CD4-positive, alpha-beta T cell treated with Interferon gamma for 1 hour (primary cell): ENCODE data around the gene GPR18.

ENCODE experiments used
- DNase-seq: peaks from one replicate; pipeline ENCODE4 v3.0.0-alpha.2; 2020

Gene GPR18, protein sequence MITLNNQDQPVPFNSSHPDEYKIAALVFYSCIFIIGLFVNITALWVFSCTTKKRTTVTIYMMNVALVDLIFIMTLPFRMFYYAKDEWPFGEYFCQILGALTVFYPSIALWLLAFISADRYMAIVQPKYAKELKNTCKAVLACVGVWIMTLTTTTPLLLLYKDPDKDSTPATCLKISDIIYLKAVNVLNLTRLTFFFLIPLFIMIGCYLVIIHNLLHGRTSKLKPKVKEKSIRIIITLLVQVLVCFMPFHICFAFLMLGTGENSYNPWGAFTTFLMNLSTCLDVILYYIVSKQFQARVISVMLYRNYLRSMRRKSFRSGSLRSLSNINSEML

DNA sequence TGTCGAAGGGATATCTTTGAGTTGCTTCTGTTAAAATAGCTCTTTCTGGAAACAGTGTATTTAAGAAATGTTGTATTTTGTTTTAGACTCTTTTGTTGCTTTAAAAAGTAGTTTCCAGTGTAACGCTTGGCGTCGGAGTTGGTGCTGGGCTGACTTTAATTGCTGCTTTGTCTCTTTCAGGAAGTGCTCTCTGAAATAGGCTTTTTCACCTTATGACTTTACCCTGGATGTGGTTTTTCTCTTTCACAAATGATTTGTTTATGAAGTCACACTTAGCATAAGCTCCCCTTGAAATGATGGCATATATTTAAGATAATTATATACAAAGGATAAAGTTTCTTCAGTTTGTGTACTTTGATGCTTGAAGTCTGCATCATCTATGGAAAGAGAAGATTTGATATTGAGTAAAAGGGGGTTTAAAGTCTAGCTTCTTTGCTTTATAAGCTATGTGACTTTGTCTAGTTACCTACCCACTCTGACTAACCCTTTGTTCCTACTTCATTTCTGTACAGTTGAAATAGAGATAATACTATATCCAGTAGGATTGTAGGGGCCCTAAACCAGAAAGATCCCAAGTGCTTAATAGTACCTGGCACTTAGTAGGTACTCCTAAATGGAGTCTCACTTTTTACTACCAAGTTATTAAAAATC lies at the start of gene GPR18:
TSS of gene GPR18 (minus strand) at position 170 of the 651 bp plus-strand sequence. CDS start 2,507 bp downstream, outside the sequence.
- no peak for DNase-seq

DNA sequence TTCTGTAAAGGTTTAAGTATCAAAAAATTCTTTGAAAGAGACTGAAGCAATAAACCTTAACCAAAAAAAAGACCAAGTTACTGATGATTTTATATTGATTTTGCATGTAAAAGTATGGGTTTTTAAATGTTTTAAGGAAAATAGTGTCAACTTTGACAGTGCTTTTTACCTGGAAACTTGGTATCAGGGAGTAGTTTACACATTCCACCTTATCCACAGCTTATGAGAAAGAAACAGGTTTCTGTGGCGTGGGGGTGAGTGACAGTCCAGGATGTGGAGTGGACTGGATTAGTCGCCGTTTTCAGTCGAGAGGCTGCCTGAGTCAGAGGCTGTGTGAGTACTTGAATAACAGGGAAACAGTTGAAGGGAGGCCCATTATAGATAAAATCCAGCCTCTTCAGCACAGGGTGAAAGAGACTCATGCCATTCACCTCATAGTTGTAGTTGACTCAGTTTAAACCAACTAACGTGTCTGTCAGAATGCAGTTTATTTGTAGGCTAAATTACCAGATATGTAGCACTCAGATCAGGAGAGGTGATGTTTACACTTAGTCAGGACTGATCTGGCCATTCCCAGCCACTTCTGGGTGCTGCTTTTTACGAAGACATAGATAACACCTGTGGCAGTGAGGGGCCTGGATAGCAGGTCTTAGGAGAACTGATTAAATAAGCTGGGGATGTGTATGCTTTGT lies 49.6 kb upstream of the GPR18 start:
- DNase-seq: no peak

DNA sequence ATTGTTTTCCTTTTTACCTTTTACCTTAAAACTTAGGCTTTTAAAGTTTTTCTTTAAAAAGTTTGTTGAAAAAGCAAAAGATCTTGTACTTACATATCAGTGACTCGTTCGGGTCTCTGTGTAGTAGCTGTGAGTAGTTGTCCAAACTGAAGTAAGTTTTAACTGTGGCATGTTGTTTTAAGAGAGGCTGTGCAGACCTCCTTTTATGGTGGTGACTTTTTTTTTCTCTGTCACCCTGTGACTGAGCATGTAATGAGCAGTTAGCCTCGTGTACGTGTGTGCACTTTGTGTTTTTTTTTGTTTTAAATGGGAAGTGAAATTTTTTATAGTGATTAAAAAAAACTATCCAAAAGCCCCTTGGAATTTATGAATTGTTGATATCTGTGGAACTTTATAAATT lies 49.1 kb upstream of the GPR18 start, which contains the start of gene GPR183:
TSS of gene GPR183 (minus strand) at position 153 of the 400 bp plus-strand sequence. CDS start 11,254 bp downstream, outside the sequence.
- peak; percentile 47 for DNase-seq

DNA sequence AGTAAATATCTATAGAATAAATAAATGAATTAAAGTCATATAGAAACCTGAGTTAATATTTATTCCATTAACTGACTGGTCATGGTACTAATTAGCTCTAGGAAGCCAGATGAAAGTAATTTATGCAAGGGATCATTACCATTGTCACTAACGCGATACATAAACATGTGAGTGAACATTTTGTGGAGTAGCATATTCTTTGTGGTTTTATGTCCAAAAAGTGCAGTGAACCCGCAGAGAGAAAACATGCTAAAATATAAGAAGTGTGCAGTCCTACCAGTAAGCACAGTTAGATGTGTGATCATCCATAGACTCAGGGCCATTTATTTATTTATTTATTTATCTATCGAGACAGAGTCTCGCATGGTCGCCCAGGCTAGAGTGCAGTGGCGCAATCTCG lies 47.4 kb upstream of the GPR18 start:
- no peak for DNase-seq

DNA sequence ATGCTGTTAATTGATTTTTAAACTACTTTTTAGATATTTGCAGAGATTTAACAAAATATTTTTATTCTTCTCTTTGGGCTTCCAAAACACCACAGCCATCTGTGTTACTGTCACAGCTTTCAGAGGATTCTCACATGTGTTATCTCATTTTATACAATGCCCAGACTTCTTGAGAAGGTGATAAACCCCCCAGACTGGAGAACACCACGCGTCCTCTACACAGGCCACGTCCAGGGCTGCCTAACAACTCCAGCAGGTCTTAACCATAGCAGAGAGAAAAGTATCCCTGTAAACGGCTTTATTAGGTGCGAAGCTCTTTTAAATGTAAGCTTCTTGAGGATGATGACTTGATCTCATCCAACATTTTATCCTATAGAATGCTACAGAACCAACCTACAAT lies 47.0 kb upstream of the GPR18 start:
- DNase-seq: no peak

DNA sequence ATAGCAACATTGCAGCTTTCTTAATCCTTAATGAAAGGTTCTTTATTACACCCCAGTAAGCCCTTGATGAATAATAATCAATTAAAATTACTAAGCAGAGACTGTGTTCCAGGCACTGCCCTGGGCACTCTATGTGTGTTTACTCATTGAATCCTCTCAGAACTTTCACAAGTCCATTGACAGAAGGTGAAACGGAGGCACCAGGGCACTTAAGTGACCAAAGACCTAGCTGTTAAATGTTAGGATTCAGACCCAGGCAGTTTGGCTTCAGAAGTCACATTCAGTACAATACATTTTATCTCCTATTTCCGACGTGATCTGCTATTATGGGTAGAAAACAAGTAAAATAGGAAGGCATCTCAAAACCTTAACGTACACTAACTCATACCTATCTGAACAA lies 46.4 kb upstream of the GPR18 start:
- no peak for DNase-seq

DNA sequence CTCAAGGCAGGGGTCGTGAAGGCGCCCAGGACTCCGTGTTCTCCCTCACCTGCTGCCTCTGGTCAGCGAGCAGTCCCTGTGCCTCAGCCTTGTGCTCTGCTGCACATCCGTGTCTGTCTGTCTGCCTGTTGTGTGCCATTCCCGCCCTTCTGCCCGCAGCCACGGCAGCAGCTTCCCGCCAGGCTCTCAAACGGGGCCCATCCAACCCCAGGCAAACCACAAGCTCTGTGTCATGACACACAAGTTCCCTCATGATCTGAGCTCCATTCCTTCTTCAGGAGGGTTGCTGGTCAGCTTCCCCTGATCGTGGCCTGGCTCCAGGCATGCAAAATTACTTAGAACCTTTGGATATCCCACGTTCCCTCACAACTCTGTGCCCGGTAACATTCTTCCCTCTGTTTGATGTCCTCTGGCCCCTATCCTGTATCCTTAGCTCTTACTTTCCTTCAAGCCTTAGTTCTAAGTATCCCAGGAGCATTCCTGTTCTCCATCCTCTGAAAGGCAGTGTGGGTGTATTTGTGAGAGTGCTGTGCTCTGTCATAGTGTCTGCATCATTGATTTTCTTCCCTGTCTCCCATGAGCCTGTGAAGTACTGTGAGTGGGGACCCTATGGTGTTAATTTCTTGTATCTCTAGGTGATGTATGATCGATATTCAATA lies 45.8 kb upstream of the GPR18 start:
- DNase-seq: peak; percentile 54

DNA sequence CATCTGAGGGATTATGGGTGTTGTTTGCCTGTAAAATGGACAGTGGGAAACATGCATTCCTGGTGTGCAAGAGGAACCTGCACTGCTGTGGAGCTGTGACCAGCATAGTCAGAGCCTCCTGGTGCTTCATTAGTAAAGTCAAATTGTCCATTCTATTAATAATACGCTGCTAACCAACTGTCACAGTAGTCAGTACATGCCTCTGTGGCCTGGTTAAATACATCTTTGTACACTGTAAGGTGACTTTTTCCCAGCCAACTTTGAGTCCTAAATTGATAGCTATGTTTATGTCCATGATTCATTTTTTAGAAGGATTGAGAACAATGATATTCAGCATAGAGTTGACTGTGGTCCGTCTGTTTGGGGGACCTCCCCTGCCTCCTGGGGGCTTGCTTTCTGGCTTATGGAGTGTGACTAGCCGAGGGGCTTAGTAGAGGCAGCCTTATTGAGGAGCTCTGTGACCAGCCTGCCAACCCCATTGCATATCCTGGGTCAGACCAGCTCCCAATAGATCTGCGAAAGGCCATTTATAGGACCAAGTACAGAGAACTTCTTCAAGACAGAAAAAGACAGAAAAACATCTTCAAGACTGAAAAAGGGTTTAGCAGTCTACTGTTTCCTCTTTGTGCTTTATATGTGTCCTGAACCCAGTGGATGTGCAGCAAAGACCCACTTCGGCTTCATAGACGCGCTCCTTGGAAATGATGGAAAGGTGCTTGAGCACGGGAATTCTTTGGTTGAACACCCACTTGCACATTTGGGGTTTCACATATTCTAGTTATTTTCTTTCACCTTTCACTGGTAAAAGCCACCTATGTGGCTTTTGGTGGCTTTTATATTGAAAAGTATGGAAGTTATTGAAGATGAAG lies 44.7 kb upstream of the GPR18 start:
- DNase-seq: no peak

DNA sequence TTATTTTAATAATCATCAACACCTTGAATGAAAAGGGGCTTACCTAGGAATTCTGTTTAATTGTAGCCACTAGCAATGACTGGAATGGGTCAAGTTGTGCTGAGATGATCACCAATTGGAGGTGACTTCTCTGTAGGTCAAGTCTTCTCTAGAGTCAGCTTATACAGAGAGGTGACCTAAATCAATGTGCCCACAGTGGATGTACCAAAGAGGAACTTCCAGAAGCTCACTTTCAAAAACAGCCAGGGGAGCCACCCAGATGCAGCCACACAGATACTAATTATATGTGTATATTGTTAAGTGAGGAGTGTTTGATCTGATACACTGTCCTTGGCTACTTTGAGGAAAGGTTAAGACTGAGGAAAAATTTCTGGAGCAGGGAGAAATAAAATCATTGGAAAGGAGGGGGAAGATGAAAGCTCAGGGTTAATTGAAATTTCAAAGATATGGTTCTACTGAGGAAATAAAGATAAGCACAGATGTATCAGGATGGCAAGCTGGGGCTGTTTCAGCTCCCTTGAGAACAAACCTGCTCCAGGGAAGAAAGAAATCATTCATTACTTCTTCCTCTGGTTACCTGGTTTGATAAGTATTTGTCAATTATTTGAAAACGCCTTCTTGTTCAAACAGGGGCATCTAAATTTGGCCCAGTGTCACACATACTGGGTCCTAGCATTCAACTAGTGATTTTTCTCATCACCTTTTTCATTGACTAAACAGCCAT lies 43.9 kb upstream of the GPR18 start:
- DNase-seq: no peak

DNA sequence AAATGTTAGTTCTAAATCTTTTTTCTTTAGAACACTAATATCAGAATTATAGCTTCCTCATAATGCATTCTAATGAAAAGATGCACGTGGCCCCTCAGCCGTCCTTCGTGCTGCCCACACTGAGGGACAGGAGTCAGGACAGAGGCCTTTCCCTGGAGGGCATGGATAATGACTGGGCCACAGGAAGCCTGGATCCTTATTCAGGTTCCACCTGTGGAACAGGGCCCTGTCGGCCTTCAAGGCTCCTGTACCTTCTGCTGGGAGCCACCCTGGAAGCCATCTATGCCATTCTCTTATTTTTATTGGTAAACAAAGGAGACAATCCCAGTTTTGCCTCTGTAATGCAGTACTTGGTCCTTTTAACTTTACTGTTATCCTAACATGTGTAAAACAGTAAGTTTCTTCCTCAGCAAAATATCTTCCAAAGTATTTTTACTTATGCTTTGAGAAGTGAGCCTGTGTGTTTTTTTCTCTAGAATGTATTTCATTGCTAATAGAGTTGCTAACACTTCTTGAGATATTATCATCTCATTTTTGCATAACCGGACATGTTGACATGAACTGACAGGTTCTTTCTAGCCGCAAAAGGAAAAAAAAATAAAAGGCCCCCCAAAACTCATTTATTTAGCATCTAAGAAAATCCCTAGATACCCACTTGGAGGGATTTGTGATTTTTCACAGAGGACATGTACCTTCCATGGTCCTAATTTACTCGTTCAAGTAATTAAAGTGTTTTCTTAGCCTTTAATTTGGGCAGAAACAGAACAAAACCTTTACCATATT lies 43.1 kb upstream of the GPR18 start:
- DNase-seq: no peak

DNA sequence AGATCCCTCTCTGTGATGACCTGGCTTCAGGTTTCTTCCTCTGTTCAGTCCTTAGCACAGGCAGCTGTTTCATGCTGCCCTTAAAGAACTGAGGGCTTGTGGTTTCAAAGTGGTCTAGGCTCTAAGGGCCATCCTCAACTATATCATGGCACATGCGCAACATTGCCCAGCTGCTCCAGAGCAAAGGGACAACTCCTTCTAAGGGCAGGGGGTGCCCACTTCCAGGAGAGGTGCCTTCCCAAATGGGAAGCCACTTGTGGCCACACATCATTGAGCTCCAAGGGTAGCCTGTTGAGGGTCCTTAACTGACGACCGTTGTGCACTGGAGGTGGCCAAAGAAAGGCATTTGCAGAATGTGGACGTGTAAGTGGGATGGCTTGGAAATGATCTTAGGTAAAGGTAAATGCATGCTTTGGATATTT lies 41.8 kb upstream of the GPR18 start:
- no peak for DNase-seq

DNA sequence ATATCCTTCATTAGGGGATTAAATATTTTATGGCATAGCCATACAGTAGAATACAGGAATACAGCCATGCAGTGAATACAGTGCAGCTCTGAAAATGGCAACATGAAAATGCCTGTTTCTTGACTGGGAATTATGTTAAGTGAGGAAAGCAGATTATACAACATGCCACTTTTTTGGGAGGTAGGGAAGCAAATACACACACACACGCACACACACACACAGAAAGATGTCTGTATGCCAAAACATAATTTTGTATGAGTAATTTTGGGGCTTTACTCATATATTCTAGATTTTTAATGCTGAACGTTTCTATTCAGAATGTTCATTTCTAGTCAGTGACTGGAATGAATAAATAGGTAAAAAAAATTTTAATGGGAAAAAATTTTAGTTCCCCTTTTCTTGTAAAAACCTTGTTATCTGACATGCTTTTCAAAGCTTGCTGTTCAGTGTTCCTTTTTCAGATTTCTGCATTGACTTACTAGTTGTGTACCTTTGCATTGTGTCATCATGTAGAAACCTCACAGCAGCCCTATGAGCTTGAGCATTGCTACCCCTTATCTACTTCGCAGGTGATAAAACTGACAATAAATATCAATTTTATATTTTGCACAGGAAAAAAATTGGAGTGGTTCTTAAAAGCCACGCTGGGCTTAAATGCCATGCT lies 41.2 kb upstream of the GPR18 start:
- DNase-seq: no peak

DNA sequence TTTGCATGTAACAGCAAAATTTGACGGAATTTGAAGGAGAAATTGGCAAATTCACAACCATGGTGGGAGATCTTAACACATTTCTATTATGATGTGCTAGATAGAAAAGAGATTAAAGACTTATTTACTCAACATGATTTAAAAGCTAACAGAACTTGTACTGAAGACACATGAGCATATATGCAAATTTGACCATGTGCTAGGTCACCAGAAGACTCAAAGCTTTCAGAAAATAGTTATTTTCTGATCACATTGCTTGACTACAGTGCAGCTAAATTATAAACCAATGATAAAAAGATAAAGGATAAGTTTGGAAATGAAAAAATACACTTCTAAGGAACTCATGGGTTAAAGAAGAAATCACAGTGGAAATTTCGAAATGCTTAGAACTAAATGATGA lies 39.9 kb upstream of the GPR18 start:
- no peak for DNase-seq

DNA sequence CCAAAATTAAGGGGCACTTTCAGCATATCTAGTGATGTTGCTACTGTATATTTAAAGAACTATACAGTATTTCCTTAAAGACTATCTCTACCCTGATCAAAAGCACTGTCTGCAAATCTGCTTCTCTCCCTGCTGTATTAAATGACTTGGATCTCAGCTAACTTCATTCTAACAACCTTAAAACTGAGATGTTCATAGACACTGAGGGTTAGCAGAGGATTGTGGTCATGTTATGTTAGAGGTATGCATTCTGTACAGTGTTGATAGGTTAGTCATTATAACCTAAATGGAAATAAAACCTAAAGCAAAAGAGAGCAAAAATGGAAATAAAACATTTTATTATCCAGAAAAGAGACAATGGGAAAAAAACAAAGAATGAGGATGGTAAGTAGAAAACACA lies 39.2 kb upstream of the GPR18 start:
- DNase-seq: no peak

DNA sequence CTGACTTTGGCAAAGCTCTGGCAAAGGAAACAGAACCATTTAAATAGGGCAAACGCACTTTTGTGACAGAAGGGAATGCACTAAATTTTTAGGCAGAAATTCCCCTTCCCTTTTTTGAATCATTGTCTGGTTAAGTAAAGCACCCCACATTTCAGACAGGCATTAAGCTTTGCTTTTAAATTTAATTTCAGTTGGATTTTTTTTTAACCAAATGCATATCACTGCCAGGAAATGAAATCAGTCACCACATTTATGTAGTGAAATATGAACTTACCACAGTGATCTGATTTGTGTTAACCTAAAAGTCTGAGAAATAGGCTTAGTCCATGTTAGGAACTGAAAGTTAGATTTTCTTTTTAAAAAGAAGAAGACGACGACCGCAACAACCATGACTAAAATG lies 38.2 kb upstream of the GPR18 start:
- no peak for DNase-seq

DNA sequence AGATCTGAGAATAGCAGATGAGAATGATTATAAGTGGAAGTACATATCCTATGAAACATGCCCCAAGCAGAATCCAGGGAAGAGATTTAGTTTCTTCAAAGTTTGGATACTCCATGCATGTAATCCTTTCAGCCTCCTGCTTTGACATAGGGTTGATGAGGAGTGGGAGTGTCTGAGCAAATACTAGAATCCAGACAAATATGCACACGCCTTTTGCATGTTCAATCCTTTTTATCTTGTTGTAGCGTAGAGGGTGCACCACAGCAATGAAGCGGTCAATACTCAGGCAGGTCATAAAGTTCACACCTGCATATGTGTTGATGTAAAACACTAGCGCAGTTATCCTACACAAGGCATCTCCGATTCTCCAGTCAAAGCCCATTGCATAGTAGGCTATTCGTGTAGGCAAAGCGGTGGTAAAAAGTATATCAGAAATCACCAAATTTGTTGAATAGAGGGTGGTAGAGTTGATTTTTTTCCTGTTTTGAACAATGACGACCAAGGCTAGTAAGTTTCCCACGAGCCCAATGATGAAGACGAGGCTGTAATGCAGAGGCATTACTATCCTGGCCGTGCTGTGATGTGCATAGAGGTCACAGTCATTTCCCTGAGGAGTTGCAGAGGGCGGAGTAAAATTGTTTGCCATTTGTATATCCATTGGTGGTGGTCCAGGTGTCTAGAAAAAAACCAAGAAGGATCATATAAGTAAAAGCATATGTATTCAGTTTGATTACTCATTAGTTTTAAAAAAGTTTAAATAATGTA lies 37.5 kb upstream of the GPR18 start:
- DNase-seq: no peak

DNA sequence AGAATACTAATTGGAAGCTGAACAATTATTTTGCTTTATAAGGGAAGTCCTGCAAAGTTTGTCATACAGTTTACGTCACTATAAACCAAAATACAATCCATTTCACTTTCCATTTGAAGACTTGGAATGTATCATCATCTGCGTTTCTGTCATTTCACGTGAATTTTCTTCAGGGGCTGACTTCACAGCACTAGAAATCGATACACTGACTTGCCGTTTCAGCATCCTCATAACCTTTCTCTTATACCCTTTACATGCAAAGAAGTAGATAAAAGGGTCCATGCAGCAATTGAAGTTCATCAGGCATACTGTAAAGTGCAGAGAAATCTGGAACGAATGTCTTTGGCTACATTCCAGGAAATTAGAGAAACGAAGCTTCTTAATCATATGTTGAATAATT lies 36.8 kb upstream of the GPR18 start:
- DNase-seq: no peak

DNA sequence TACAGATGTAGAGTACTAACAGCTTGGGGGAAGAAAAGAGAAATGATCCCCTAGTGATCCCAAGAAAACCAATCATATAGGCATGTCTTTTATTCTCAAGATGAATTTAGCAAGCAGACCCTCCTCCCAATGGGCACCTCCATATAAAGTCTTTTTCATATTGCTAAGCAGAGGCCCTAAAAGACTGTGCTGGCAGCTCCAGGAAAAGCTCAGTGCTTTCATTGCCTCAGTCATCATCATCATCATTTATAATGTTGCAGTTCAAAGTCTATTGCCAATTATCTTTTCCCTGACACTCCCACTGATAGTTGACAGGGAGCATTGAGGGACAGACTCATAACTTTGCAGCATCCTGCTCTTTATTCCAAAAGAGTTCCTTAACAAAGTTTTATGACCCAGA lies 36.0 kb upstream of the GPR18 start:
- DNase-seq: no peak

DNA sequence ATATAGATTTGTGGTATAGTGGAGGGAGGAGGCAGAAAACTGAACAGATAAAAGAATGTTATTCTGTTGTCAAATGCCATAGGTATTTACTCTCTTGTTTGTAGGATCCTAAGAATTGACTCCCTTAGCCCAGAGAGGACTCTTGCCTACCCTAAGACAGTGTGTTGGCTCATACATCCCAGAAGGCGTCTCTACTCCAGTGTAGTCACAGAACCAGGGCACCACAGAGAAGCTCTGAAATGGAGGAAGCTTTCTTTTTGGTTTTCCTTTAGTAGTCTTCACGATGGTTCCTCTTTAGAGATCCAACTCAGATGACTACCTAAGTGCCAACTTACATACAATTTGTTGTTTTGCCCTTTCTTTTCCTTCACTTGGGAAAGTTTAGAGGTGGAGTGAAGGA lies 35.0 kb upstream of the GPR18 start:
- no peak for DNase-seq

DNA sequence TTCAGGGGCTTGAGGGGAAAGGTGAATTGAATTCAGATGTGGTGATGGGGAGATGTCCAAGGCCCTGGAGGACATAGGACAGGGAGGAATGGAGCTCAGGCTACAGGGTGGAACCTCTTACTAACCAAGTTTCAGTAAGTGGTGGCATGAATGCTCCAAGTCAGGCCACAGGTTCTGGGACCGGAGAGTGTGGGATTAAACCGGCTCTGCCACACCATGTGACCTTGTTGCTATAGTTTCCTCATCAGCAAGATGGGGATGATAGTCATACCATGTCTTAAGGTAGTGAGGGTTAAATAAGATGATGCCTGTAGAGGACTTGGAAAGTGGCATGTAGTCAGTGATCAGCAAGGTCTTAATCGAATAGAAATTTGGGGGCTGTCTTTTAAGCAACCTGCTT lies 32.7 kb upstream of the GPR18 start:
- no peak for DNase-seq
